ENCODE results near the gene LBHD2. TPM values are rescaled to one million over a fixed set of nuclear protein-coding genes. Genes with fewer than 3 reads are reported as not detected.

The LBHD2 gene
- polyA plus RNA-seq, 3 donors, result not detected

- DNase-seq, result no peak
These were observed 46.2 kb downstream of the LBHD2 start for GRCh38 chr14:103130017-103130764.

- peak; percentile 72 for DNase-seq
These were observed 47.0 kb downstream of the LBHD2 start for GRCh38 chr14:103130965-103131364.

GRCh38 chr14:103131580-103131979 is 47.6 kb downstream of the LBHD2 start:
- DNase-seq, result no peak

GRCh38 chr14:103132381-103133209 is 48.6 kb downstream of the LBHD2 start:
- DNase-seq, result no peak

GRCh38 chr14:103133210-103134140 is 49.5 kb downstream of the LBHD2 start:
- no peak for DNase-seq

GRCh38 chr14:103134405-103134804 is 50.4 kb downstream of the LBHD2 start:
- no peak for DNase-seq

- DNase-seq, result no peak
These were observed 50.9 kb downstream of the LBHD2 start for GRCh38 chr14:103134919-103135318.

GRCh38 chr14:103135333-103136260 is 51.6 kb downstream of the LBHD2 start:
- no peak for DNase-seq

- DNase-seq, result no peak
These were observed 52.6 kb downstream of the LBHD2 start for GRCh38 chr14:103136388-103137271.

GRCh38 chr14:103137689-103138300 is 53.8 kb downstream of the LBHD2 start:
- no peak for DNase-seq

GRCh38 chr14:103138301-103139131 is 54.5 kb downstream of the LBHD2 start:
- DNase-seq, result no peak

- no peak for DNase-seq
These were observed 55.4 kb downstream of the LBHD2 start for GRCh38 chr14:103139132-103140025.

Other genes starting within 250 kb of the LBHD2 start
- 10 to 100 TPM; 43.3 to 50.0 (median 47.3) TPM for gene AMN, start 161.5 kb upstream of the LBHD2 start, polyA plus RNA-seq (ENCODE audit: insufficient read length in 3 of 3)
- 10 to 100 TPM; 78.6 to 93.7 (median 90.9) TPM for gene CDC42BPB, start 26.7 kb upstream of the LBHD2 start, polyA plus RNA-seq (ENCODE audit: insufficient read length in 3 of 3)
- 1 to 10 TPM; 2.3 to 8.3 (median 6.1) TPM for gene EXOC3L4, start 10.5 kb downstream of the LBHD2 start, polyA plus RNA-seq (ENCODE audit: insufficient read length in 3 of 3)
- 10 to 100 TPM; 29.9 to 42.4 (median 34.5) TPM for gene TNFAIP2, start 39.3 kb downstream of the LBHD2 start, polyA plus RNA-seq (ENCODE audit: insufficient read length in 3 of 3)

Data from renal pelvis (tissue), 4 donors.